H1 (cell line): Measurements from ENCODE around the gene SKIDA1. TPM values are rescaled to one million over a fixed set of nuclear protein-coding genes. Genes with fewer than 3 reads are reported as not detected.

Experiments used
- CTCF ChIA-PET: fragments of 300-600 bp; sonication (Branson Sonifier 250); formaldehyde crosslinking; loops from one replicate; lab custom pipeline; 2021; ENCODE audit not compliant: partially characterized antibody; lab: Charles Lee
- POLR2A ChIA-PET: fragments of 300-600 bp; sonication (Branson Sonifier 250); formaldehyde crosslinking; loops from one replicate; lab custom pipeline; 2021; ENCODE audit warnings: inconsistent platforms; ENCODE audit not compliant: partially characterized antibody; lab: Charles Lee
- DNase-seq, 2 experiments: peaks; one replicate each; pipeline versions ENCODE4 v3.0.0 to v3.0.0-alpha.2; 2010 to 2022; ENCODE audit warnings: low spot score in 2 of 2, low read depth in 1 of 2, mixed read lengths in 1 of 2
- FAIRE-seq: peaks from 2 replicates; lab custom pipeline; 2011; peaks lifted over from hg19 to GRCh38; lab: Jason Lieb, UNC
- H2AFZ ChIP-seq: 2 replicates; pipeline ENCODE4 v1.8.1; 2012; ENCODE audit warnings: low read length, inconsistent platforms
- H2AK5ac ChIP-seq: 2 replicates; pipeline ENCODE4 v1.6.1; 2013; ENCODE audit warnings: low read depth, low read length
- H2BK120ac ChIP-seq: replicated peaks from 2 replicates; pipeline ENCODE3; 2013; ENCODE audit warnings: low read depth, low read length, inconsistent platforms
- H2BK12ac ChIP-seq: 2 replicates; pipeline ENCODE4 v1.6.1; 2013; ENCODE audit warnings: low read depth, low read length
- H2BK15ac ChIP-seq: 2 replicates; pipeline ENCODE4 v1.6.1; 2013; ENCODE audit warnings: low read length
- H2BK20ac ChIP-seq: 2 replicates; pipeline ENCODE4 v1.6.1; 2013; ENCODE audit warnings: low read length
- H2BK5ac ChIP-seq: 2 replicates; pipeline ENCODE4 v1.6.1; 2013; ENCODE audit warnings: low read depth, low read length
- H3K14ac ChIP-seq: 2 replicates; pipeline ENCODE4 v1.6.1; 2013; ENCODE audit warnings: inconsistent platforms; ENCODE audit not compliant: insufficient read length
- H3K18ac ChIP-seq: 2 replicates; pipeline ENCODE4 v1.6.1; 2013; ENCODE audit warnings: low read length; ENCODE audit errors: extremely low read depth
- H3K23ac ChIP-seq: 2 replicates; pipeline ENCODE4 v1.6.1; 2013; ENCODE audit warnings: inconsistent platforms; ENCODE audit not compliant: insufficient read length
- H3K23me2 ChIP-seq: 2 replicates; pipeline ENCODE4 v1.6.1; 2013; ENCODE audit warnings: low read depth, low read length
- H3K27ac ChIP-seq: 2 replicates; pipeline ENCODE4 v1.6.1; 2011; ENCODE audit warnings: low read depth, low read length, inconsistent platforms
- H3K27me3 ChIP-seq, 4 experiments: replicated peaks in 1 of 4; 1 replicate in 1 of 4; 2 replicates in 3 of 4; pipeline versions ENCODE4 v1.6.1 to v1.8.1; 2011 to 2013; ENCODE audit warnings: low read length in 3 of 4, mild to moderate bottlenecking in 3 of 4, inconsistent platforms in 2 of 4, mixed read lengths in 2 of 4, moderate library complexity in 1 of 4; ENCODE audit not compliant: control insufficient read depth in 3 of 4, insufficient read depth in 3 of 4; ENCODE audit errors: extremely low read depth in 1 of 4
- H3K36me3 ChIP-seq, 4 experiments: 2 replicates each; pipeline versions ENCODE4 v1.6.1 to v1.8.1; 2011 to 2013; ENCODE audit warnings: mild to moderate bottlenecking in 4 of 4, low read length in 3 of 4, moderate library complexity in 2 of 4, control low read depth in 1 of 4, inconsistent platforms in 1 of 4; ENCODE audit not compliant: insufficient read depth in 4 of 4, control insufficient read depth in 2 of 4
- H3K4ac ChIP-seq: replicated peaks from 2 replicates; pipeline ENCODE3; 2013; ENCODE audit warnings: low read length, low read depth, mixed read lengths, inconsistent platforms; ENCODE audit not compliant: insufficient read length
- H3K4me1 ChIP-seq, 4 experiments: replicated peaks in 1 of 4; 1 replicate in 1 of 4; 2 replicates in 3 of 4; pipeline versions ENCODE4 v1.6.1 to v1.8.1; 2011 to 2013; ENCODE audit warnings: low read length in 3 of 4, inconsistent platforms in 2 of 4, mixed read lengths in 1 of 4; ENCODE audit not compliant: insufficient read depth in 4 of 4, control insufficient read depth in 3 of 4
- H3K4me2 ChIP-seq, 2 experiments: 2 replicates each; pipeline versions ENCODE4 v1.6.1 to v1.8.1; 2011 to 2013; ENCODE audit warnings: low read depth in 2 of 2, low read length in 2 of 2, control low read depth in 1 of 2, inconsistent platforms in 1 of 2, mild to moderate bottlenecking in 1 of 2; ENCODE audit not compliant: insufficient read depth in 1 of 2
- H3K4me3 ChIP-seq, 4 experiments: fragments of 200-600, 300-600 bp in 1 of 4; sonication (generic), shearing (Covaris generic), sonication (Bioruptor Twin) in 1 of 4; 2 replicates each; pipeline versions ENCODE4 v1.5.1 to v1.8.1; 2011 to 2016; ENCODE audit warnings: low read length in 4 of 4, low read depth in 3 of 4, control low read depth in 2 of 4, inconsistent platforms in 2 of 4, mild to moderate bottlenecking in 2 of 4, mixed read lengths in 1 of 4, moderate library complexity in 1 of 4; ENCODE audit not compliant: insufficient read depth in 2 of 4; ENCODE audit errors: extremely low read depth in 1 of 4
- H3K56ac ChIP-seq: replicated peaks from 2 replicates; pipeline ENCODE3; 2013; ENCODE audit warnings: low read depth, mild to moderate bottlenecking, mixed read lengths, low read length, inconsistent platforms; ENCODE audit not compliant: insufficient read length
- H3K79me1 ChIP-seq: 2 replicates; pipeline ENCODE4 v1.6.1; 2013; ENCODE audit warnings: low read depth, low read length, control low read depth
- H3K79me2 ChIP-seq, 2 experiments: 2 replicates each; pipeline versions ENCODE4 v1.6.1 to v1.8.1; 2012 to 2013; ENCODE audit warnings: low read length in 2 of 2, mild to moderate bottlenecking in 2 of 2, inconsistent platforms in 1 of 2; ENCODE audit not compliant: insufficient read depth in 2 of 2, control insufficient read depth in 1 of 2
- H3K9ac ChIP-seq, 4 experiments: replicated peaks in 1 of 4; 1 replicate in 1 of 4; 2 replicates in 3 of 4; pipeline versions ENCODE4 v1.6.1 to v1.8.1; 2011 to 2013; ENCODE audit warnings: low read depth in 3 of 4, low read length in 3 of 4, control low read depth in 2 of 4, mild to moderate bottlenecking in 2 of 4, moderate library complexity in 2 of 4, inconsistent platforms in 1 of 4; ENCODE audit errors: extremely low read depth in 1 of 4
- H3K9me3 ChIP-seq, 2 experiments: 2 replicates each; pipeline versions ENCODE4 v1.6.1 to v1.8.1; 2012 to 2013; ENCODE audit warnings: mild to moderate bottlenecking in 2 of 2, moderate library complexity in 2 of 2, control low read depth in 1 of 2, inconsistent platforms in 1 of 2, low read depth in 1 of 2, low read length in 1 of 2, mixed read lengths in 1 of 2; ENCODE audit not compliant: insufficient read depth in 2 of 2
- H4K20me1 ChIP-seq, 2 experiments: replicated peaks in 1 of 2; 2 replicates each; pipeline versions ENCODE3 to v1.8.1; 2011 to 2013; ENCODE audit warnings: inconsistent platforms in 2 of 2, low read length in 2 of 2, mild to moderate bottlenecking in 1 of 2; ENCODE audit not compliant: insufficient read depth in 2 of 2, control insufficient read depth in 1 of 2
- H4K5ac ChIP-seq: 2 replicates; pipeline ENCODE4 v1.6.1; 2013; ENCODE audit warnings: low read length, low read depth, mixed read lengths, inconsistent platforms; ENCODE audit not compliant: insufficient read length
- H4K8ac ChIP-seq: 2 replicates; pipeline ENCODE4 v1.8.0; 2013; ENCODE audit warnings: mild to moderate bottlenecking, moderate library complexity, low read length, inconsistent platforms; ENCODE audit not compliant: insufficient read depth; ENCODE audit errors: extremely low read depth
- H4K91ac ChIP-seq: replicated peaks from 2 replicates; pipeline ENCODE3; 2013; ENCODE audit warnings: low read length, mixed read lengths, inconsistent platforms; ENCODE audit not compliant: insufficient read length
- GABPA ChIP-seq: IDR thresholded peaks from 2 replicates; pipeline ENCODE4 v1.6.1; 2011; ENCODE audit warnings: mild to moderate bottlenecking, low read length, moderate library complexity, borderline replicate concordance; ENCODE audit not compliant: insufficient read depth
- GTF2F1 ChIP-seq: IDR thresholded peaks from 2 replicates; pipeline ENCODE4 v1.6.1; 2012; ENCODE audit warnings: low read depth, low read length, improper control_type of control experiment, borderline replicate concordance
- JUN ChIP-seq: IDR thresholded peaks from 2 replicates; pipeline ENCODE4 v1.6.1; 2011; ENCODE audit warnings: low read depth, mild to moderate bottlenecking, improper control_type of control experiment, low read length
- KDM4A ChIP-seq: IDR thresholded peaks from one replicate; pipeline ENCODE4 v1.7.1; 2012; ENCODE audit warnings: low read depth, mild to moderate bottlenecking, moderate library complexity, low read length, inconsistent platforms; ENCODE audit not compliant: severe bottlenecking
- RAD21 ChIP-seq, 2 experiments: IDR thresholded peaks in 1 of 2; conservative IDR thresholded peaks in 1 of 2; 2 replicates each; pipeline ENCODE4 v1.6.1; 2011; ENCODE audit warnings: low read depth in 2 of 2, low read length in 2 of 2, improper control_type of control experiment in 1 of 2, inconsistent platforms in 1 of 2, mild to moderate bottlenecking in 1 of 2, moderate library complexity in 1 of 2
- SAP30 ChIP-seq: fragments of 300-600 bp; sonication (generic); IDR thresholded peaks from 2 replicates; pipeline ENCODE4 v1.7.1; 2012; ENCODE audit warnings: low read length, moderate library complexity, mild to moderate bottlenecking, inconsistent platforms; ENCODE audit not compliant: insufficient read depth, insufficient replicate concordance
- SIN3A ChIP-seq, 2 experiments: IDR thresholded peaks in 1 of 2; conservative IDR thresholded peaks in 1 of 2; 2 replicates each; pipeline ENCODE4 v1.6.1; 2011 to 2012; ENCODE audit warnings: low read length in 2 of 2, improper control_type of control experiment in 1 of 2, low read depth in 1 of 2, mild to moderate bottlenecking in 1 of 2
- SP1 ChIP-seq: IDR thresholded peaks from 2 replicates; pipeline ENCODE4 v1.6.1; 2011; ENCODE audit warnings: low read depth, low read length
- TBP ChIP-seq: IDR thresholded peaks from 2 replicates; pipeline ENCODE4 v1.6.1; 2011; ENCODE audit warnings: low read depth, low read length, improper control_type of control experiment
- YY1 ChIP-seq: IDR thresholded peaks from 2 replicates; pipeline ENCODE4 v1.6.1; 2011; ENCODE audit warnings: low read depth, mild to moderate bottlenecking, low read length
- WGBS, 2 experiments: shearing (Covaris generic) in 1 of 2; methylation state at CpG; one replicate each; pipeline versions ENCODE4 v1.1.6 to v1.1.7; 2013 to 2015; ENCODE audit warnings: low lambda C conversion rate in 2 of 2, mixed read lengths in 2 of 2, inconsistent platforms in 1 of 2, low coverage in 1 of 2, missing lambda C conversion rate in 1 of 2; ENCODE audit not compliant: insufficient replicate concordance in 2 of 2, insufficient coverage in 1 of 2, insufficient read length in 1 of 2; ENCODE audit errors: extremely low coverage in 1 of 2, missing lambda C conversion rate in 1 of 2; 5-methylcytosine and 5-hydroxymethylcytosine counted together
- polyA plus RNA-seq, 7 experiments: library from polyadenylated mRNA; depleted of rRNA in 3 of 7; stranded (reverse) in 5 of 7; unstranded in 2 of 7; fragments of >200 nt in 5 of 7; fragments of 200-250 nt in 2 of 7; gene quantifications; 1 replicate in 5 of 7; 2 replicates in 1 of 7; 4 replicates in 1 of 7; pipeline versions ENCODE4 v1.2.1 to v1.2.3, GENCODE V29; 2011 to 2013; ENCODE audit warnings: missing spikeins in 2 of 7, mixed read lengths in 2 of 7
- total RNA-seq: library from RNA; stranded (reverse); fragmentation: NEBNext Ultra II Directional; extraction: Animal tissue kit (Norgen Biotek cat#: 25700); gene quantifications from 2 replicates; pipeline ENCODE4 v1.2.1, GENCODE V29; 2021
- TF ChIP-seq, protein P1 (sequence below), 3 experiments: IDR thresholded peaks; 1 replicate in 2 of 3; 2 replicates in 1 of 3; pipeline versions ENCODE4 v1.5.1 to v1.6.1; 2011; ENCODE audit warnings: low read length in 3 of 3, mild to moderate bottlenecking in 3 of 3, inconsistent platforms in 2 of 3, low read depth in 1 of 3, moderate library complexity in 1 of 3; ENCODE audit not compliant: insufficient read depth in 1 of 3; ENCODE audit errors: control extremely low read depth in 1 of 3

Gene SKIDA1
- total and polyA plus RNA-seq, 2 of the 8 experiments (the other 6 are each of a cell fraction or from before 2014, with no cell fraction given): 1.5 to 8.0 TPM

DNA sequence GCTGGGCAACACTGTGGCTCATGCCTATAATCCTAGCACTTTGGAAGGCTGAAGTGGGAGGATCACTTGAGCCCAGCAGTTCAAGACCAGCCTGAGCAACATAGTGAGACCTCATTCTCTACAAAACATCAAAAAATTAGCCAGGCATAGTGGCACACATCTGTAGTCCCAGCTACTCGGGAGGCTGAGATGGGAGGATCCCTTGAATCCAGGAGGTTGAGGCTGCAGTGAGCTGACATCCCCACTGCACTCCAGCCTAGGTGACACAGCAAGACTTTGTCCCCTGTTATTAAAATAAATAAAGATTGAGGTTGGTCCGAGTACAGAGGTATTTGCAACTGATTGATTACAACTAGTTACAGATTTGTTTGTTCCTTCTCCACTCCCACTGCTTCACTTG is 44.1 kb downstream of the SKIDA1 start:
- Histone ChIP-seq H3K4me3 (no peak overlapping the region), H3K9ac (no peak overlapping the region), H3K9me3 (no peaks in the 10 kb centered on the region; a peak in 2 of 4 replicates), H2BK20ac (no peak overlapping the region), H4K20me1 (no peaks in the 10 kb centered on the region), H3K23ac (no peak overlapping the region), H4K5ac (no peak overlapping the region), H2BK120ac (no peak overlapping the region), H3K27ac (no peak overlapping the region), H3K18ac (no peak overlapping the region), H4K8ac (no peak overlapping the region), H2BK12ac (no peak overlapping the region), H3K79me1 (no peaks in the 10 kb centered on the region), H3K14ac (no peak overlapping the region), H3K23me2 (no peaks in the 10 kb centered on the region), H2AK5ac (no peak overlapping the region), H4K91ac (no peak overlapping the region), H3K27me3 (no peaks in the 10 kb centered on the region), H2BK5ac (no peak overlapping the region), H2AFZ (no peak overlapping the region), H3K79me2 (no peaks in the 10 kb centered on the region), H3K56ac (no peak overlapping the region), H3K36me3 (no peaks in the 10 kb centered on the region), H2BK15ac (no peak overlapping the region), H3K4ac (no peak overlapping the region), H3K4me2 (no peak overlapping the region), H3K4me1 (no peaks in the 10 kb centered on the region)
- FAIRE-seq: no peak
- no peak for DNase-seq
- CTCF ChIA-PET: interaction anchor here (0.9 to 2.1 kb wide), 4 partner anchors 10 to 207 kb away, joined by 3 to 6 read pairs (median 4); no protein-coding TSS in a partner anchor
- 93% methylated on average over 2 of the region's 2 CpGs; no CpG with 5 or more reads in 1 of the 2 experiments for WGBS, 2 experiments
- POLR2A ChIA-PET: interaction anchor here (0.6 to 1.6 kb wide), 2 partner anchors 13 to 45 kb away, joined by 3 to 7 read pairs; no protein-coding TSS in a partner anchor
- TF ChIP-seq KDM4A (no peak), RAD21 (IDR thresholded peaks at IDR 0.05 in 1 of 2, conservative IDR thresholded peaks at IDR 0.05 in 1 of 2; ENCODE audit: low read depth in 2 of 2, low read length in 2 of 2) (no peak), GABPA (no peak), JUN (no peak), SP1 (no peak), SAP30 (no peak), SIN3A (conservative IDR thresholded peaks at IDR 0.05 in 1 of 2, IDR thresholded peaks at IDR 0.05 in 1 of 2; ENCODE audit: low read depth in 1 of 2, low read length in 2 of 2) (no peak), TBP (no peak), YY1 (no peak), GTF2F1 (no peak)
- TF ChIP-seq, protein P1, sequence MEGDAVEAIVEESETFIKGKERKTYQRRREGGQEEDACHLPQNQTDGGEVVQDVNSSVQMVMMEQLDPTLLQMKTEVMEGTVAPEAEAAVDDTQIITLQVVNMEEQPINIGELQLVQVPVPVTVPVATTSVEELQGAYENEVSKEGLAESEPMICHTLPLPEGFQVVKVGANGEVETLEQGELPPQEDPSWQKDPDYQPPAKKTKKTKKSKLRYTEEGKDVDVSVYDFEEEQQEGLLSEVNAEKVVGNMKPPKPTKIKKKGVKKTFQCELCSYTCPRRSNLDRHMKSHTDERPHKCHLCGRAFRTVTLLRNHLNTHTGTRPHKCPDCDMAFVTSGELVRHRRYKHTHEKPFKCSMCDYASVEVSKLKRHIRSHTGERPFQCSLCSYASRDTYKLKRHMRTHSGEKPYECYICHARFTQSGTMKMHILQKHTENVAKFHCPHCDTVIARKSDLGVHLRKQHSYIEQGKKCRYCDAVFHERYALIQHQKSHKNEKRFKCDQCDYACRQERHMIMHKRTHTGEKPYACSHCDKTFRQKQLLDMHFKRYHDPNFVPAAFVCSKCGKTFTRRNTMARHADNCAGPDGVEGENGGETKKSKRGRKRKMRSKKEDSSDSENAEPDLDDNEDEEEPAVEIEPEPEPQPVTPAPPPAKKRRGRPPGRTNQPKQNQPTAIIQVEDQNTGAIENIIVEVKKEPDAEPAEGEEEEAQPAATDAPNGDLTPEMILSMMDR (IDR thresholded peaks at IDR 0.05; ENCODE audit: control extremely low read depth in 1 of 3, insufficient read depth in 1 of 3, low read depth in 1 of 3, low read length in 3 of 3): no peak
